ENCODE data around the gene RASGRF1. TPM values are rescaled to one million over a fixed set of nuclear protein-coding genes. Genes with fewer than 3 reads are reported as not detected.

RASGRF1 gene
- total RNA-seq, 6 experiments from 2014 or later, result 0.09 to 0.31 (median 0.18) TPM

DNA sequence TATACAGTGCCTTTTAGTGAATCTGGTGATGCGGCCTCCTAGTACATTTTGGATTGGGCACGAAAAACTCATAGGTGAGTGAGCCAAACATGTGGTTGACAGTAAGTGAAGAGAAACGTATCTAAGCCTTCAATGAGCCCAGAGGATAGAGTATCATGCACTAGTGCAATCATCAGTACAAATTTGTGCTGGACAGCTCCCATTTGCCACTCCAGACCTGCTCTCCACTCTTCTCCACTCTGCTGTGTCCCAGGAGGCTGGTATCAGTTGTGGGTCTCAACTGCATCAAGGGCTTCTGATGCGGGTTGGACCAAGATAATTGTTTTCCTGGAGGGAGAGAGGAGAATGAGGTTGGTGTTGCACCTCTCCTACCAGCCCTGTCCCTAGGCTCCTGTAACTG lies 9.1 kb upstream of the RASGRF1 start:
- Mint-ChIP-seq H3K27me3 (ENCODE audit: insufficient read depth) (peaks cover 15% of the 10 kb centered on the region), H3K36me3 (ENCODE audit: low read depth) (no peaks in the 10 kb centered on the region)

DNA sequence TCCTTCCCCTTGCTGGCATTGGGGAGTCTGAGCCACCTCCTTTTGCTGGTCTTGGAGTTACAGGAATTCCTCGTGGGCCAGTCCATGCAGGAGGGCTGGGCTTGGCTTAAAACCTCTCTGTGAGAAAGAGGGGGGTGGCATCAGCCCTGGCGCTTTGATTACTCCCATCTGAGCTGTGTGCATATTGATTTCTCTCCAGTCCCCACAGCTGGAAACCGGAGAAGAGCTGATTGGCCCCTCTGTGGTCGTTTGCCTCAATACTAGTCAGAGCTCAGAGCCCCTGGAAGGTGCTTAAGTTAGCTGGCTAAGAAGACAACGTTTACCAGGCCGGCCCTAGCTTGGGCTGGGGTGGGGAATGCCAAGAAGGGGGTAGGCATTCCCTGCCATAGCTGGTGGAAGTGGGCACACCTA lies 4.0 kb upstream of the RASGRF1 start:
- H3K27ac Mint-ChIP-seq, result no peak overlapping the region
- DNase-seq, result no peak
- H3K27me3 Mint-ChIP-seq (ENCODE audit: insufficient read depth), result peaks cover 12% of the 10 kb centered on the region

More for the DNA sequence above, 9.1 kb upstream of the RASGRF1 start:
- TF ChIP-seq, protein P1, sequence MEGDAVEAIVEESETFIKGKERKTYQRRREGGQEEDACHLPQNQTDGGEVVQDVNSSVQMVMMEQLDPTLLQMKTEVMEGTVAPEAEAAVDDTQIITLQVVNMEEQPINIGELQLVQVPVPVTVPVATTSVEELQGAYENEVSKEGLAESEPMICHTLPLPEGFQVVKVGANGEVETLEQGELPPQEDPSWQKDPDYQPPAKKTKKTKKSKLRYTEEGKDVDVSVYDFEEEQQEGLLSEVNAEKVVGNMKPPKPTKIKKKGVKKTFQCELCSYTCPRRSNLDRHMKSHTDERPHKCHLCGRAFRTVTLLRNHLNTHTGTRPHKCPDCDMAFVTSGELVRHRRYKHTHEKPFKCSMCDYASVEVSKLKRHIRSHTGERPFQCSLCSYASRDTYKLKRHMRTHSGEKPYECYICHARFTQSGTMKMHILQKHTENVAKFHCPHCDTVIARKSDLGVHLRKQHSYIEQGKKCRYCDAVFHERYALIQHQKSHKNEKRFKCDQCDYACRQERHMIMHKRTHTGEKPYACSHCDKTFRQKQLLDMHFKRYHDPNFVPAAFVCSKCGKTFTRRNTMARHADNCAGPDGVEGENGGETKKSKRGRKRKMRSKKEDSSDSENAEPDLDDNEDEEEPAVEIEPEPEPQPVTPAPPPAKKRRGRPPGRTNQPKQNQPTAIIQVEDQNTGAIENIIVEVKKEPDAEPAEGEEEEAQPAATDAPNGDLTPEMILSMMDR (IDR thresholded peaks at IDR 0.05), result no peak
- Mint-ChIP-seq H3K9me3 (no peaks in the 10 kb centered on the region), H3K27ac (no peak overlapping the region), H3K4me1 (ENCODE audit: low read depth) (no peaks in the 10 kb centered on the region), H3K4me3 (no peak overlapping the region)
- no peak for DNase-seq

DNA sequence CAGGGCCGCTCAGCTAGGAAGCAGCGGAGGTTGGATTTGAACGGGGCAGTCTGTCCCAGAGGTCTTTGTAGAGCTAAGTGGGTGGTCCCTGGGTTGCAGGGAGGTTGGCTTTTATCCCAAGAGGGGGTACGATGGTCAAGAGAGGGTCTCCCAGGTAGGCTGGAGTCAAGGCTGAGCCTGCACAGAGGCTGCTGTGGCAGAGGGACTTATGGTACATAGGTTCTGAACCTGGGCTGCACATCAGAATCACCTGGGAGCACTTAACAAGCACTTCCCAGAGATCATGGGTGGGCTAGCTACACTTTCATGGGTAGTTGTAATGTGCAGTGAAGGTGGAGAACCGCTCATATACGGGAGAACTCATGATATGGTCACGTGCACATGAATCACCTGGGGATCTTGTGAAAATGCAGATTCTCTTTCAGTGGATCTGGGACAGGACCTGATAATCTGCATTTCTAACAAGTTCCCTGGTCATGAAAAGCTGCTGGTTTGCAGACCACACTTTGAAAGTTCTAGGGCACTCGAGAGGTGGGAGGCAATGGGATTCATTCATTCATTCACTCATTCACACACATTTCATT lies 2.9 kb upstream of the RASGRF1 start:
- Mint-ChIP-seq H3K36me3 (ENCODE audit: low read depth) (no peaks in the 10 kb centered on the region), H3K27me3 (ENCODE audit: insufficient read depth) (peaks cover 12% of the 10 kb centered on the region), H3K9me3 (no peaks in the 10 kb centered on the region), H3K4me1 (ENCODE audit: low read depth) (no peaks in the 10 kb centered on the region), H3K4me3 (no peak overlapping the region), H3K27ac (no peak overlapping the region)
- TF ChIP-seq, protein P1 (IDR thresholded peaks at IDR 0.05), result no peak
- DNase-seq, result no peak

More for the DNA sequence above, 4.0 kb upstream of the RASGRF1 start:
- Mint-ChIP-seq H3K36me3 (ENCODE audit: low read depth) (no peaks in the 10 kb centered on the region), H3K4me1 (ENCODE audit: low read depth) (no peaks in the 10 kb centered on the region), H3K9me3 (no peaks in the 10 kb centered on the region), H3K4me3 (no peak overlapping the region)
- TF ChIP-seq, protein P1 (IDR thresholded peaks at IDR 0.05), result no peak

DNA sequence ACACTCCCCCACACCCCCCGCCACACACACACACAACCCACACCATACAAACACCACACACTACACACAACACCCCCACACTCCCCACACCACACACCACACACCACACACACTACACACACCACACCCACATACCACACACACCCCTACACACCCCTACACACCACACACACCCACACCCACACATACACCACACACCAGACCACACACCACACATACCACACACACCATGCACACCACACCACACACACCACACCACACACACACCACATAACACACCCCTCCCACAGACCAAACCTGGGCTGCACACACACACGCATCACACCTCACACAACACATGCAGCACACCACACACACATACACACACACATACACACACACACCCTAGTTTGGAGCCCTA lies 1.8 kb upstream of the RASGRF1 start:
- DNase-seq, result no peak
- H3K9me3 Mint-ChIP-seq, result no peaks in the 10 kb centered on the region
- TF ChIP-seq, protein P1 (IDR thresholded peaks at IDR 0.05), result no peak
- no peaks in the 10 kb centered on the region for H3K36me3 Mint-ChIP-seq (ENCODE audit: low read depth)
- peaks cover 12% of the 10 kb centered on the region for H3K27me3 Mint-ChIP-seq (ENCODE audit: insufficient read depth)
- H3K4me3 Mint-ChIP-seq, result no peak overlapping the region
- no peak overlapping the region for H3K27ac Mint-ChIP-seq
- H3K4me1 Mint-ChIP-seq (ENCODE audit: low read depth), result no peaks in the 10 kb centered on the region

DNA sequence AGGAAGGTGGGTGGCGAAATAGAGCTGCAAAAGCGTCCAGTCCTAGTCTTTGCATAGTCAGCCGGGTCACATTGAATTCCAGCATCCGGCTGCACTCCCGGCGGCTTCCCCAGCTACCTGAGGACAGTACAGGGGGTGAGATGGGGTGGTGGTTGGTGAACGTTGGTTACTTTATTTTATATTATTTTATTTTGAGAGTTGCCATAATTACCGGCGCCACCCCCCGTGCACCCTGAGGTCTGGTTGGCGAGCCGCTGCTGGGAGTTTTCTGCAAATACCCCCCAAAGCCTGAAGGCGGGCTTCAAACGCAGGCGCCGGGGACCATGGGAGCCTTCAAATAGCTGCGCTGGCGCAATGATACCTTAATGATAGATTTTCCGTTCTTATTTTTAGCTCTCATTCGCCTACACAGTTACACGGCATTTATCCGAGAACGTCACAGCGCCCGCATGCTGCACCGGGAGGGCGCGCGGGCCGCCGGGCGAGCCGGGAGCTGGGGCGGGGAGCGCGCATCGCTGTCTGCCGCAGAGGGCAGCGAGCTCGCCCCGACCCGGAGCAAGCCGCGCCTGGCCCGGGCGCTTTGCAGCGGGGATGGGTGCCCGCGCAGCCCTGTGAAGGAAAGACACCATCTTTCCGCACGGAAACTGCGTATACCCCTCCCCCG lies 756 bp upstream of the RASGRF1 start:
- H3K27ac Mint-ChIP-seq, result no peak overlapping the region

More for the DNA sequence above, 756 bp upstream of the RASGRF1 start:
- Mint-ChIP-seq H3K4me3 (no peak overlapping the region), H3K4me1 (ENCODE audit: low read depth) (no peaks in the 10 kb centered on the region), H3K9me3 (no peaks in the 10 kb centered on the region), H3K36me3 (ENCODE audit: low read depth) (no peaks in the 10 kb centered on the region), H3K27me3 (ENCODE audit: insufficient read depth) (peaks cover 20% of the 10 kb centered on the region)
- DNase-seq, result no peak
- TF ChIP-seq, protein P1 (IDR thresholded peaks at IDR 0.05), result no peak

All from HFFc6 (cell line).